ENCODE data around the gene PRTFDC1.

DNA sequence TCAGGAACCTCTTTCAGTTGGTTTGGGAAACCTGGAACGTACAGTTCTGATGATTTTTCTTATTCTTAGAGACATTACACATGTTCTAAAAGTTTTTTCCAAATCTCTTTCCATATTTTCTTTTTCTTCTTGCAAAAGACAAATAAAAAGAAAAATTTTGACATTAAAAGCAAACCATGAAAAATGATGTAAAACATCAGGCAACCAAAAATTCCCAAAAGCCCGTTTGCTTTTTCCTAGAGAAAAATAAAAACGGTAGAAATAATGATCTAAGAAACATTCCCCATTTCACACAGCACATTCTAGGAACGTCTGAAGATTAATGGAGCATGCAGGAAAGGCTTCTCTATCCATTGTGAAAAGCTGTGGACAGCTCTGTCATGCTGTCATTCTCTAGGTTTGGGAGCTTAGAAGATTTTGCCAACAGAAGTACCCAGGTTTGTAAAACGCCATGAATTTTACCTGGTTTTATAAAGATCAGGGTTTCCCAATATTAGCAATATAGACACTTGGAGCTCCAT lies 11.2 kb upstream of the PRTFDC1 start:
- TF ChIP-seq, protein P1, sequence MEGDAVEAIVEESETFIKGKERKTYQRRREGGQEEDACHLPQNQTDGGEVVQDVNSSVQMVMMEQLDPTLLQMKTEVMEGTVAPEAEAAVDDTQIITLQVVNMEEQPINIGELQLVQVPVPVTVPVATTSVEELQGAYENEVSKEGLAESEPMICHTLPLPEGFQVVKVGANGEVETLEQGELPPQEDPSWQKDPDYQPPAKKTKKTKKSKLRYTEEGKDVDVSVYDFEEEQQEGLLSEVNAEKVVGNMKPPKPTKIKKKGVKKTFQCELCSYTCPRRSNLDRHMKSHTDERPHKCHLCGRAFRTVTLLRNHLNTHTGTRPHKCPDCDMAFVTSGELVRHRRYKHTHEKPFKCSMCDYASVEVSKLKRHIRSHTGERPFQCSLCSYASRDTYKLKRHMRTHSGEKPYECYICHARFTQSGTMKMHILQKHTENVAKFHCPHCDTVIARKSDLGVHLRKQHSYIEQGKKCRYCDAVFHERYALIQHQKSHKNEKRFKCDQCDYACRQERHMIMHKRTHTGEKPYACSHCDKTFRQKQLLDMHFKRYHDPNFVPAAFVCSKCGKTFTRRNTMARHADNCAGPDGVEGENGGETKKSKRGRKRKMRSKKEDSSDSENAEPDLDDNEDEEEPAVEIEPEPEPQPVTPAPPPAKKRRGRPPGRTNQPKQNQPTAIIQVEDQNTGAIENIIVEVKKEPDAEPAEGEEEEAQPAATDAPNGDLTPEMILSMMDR (optimal IDR thresholded peaks at IDR 0.05 in 1 of 3, IDR thresholded peaks at IDR 0.05 in 1 of 3, conservative IDR thresholded peaks at IDR 0.05 in 1 of 3; ENCODE audit: extremely low read depth in 1 of 3, insufficient read depth in 2 of 3, low read length in 3 of 3), result no peak
- TF ChIP-seq EZH2 (IDR thresholded peaks at IDR 0.05; ENCODE audit: low read length), result no peak
